ENCODE results near the gene ATG2B.

ATG2B gene

DNA sequence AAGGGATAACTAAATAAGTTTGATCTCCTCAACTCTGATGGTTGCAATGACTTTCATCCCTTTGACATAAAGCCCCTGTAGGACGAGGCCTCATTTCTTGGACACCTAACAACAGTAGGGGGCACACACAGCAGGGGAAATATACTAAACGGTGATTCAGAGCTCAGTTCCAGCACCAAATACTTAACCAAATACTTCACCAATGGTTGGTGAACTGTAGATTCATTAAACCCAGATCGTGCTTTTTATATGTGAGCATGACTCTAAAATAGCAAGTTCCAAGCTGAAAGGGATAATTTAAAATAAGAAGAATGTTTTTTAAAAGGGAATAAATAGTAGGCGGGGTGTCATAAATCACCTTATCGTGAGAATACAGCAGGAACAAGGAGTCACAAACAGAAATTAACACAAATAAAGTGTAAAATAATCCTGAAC lies 53.2 kb downstream of the ATG2B start:
- TF ChIP-seq POLR2A (IDR thresholded peaks at IDR 0.05; ENCODE audit: low read depth, low read length): no peak

DNA sequence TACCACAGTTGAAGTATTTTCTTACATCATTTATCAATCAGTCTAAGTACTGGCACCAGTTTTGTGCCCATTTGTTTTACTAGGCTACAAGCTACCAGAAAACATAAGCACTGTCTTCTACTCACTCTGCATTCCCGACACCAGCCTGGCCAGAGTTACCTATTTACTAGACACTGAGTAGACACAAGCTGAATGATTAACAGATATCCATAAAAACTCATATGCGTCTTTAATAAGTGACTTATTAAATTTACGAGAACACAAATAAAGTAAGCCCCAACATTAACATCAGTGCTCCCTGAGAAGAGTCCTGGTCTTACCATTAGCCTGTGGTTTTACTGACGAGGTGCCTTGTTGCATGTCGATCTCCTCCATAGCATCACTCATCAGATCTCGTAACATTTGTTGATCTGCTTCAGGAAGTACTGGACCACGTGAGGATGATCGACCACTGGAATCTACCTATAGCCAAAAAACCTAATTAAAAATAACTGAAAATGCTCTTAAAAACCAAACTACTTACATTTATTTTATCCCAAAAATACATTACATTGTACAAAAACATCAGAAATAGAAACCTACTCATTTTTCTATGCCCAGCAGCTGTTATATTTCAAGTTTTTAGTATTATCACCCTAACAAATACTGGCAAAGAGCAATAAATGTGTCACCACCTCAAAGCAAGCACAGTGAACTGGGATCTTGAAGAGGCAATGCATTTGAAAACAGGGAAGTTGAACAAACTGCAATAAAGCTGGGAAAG lies 53.8 kb downstream of the ATG2B start:
- FAIRE-seq (no peak), DNase-seq (ENCODE audit: insufficient read length, low spot score) (no peak)
- no peak for TF ChIP-seq POLR2A (IDR thresholded peaks at IDR 0.05; ENCODE audit: low read depth, low read length)

More for the DNA sequence above, 53.2 kb downstream of the ATG2B start:
- no peak for FAIRE-seq
- no peak for DNase-seq (ENCODE audit: insufficient read length, low spot score)

DNA sequence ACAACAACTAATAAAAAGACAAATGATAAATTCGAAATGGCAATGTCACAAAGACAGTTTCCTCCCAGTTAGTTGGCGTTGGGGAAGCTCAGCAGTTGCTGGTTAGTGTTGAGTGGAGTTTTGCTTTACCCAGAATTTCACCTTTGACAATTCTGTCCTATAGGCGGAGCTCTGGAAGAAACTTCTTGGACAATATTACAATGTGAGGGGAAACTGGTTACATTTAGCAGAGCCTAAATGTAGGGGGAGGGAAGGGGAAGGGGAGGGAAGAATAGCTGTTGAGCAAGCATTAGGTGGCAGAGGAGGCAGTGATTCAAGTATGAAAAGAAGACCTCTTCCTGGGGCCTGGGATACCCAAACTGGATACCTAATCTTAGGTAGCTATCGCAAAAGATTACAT lies 55.7 kb downstream of the ATG2B start:
- no peak for TF ChIP-seq POLR2A (IDR thresholded peaks at IDR 0.05; ENCODE audit: low read depth, low read length)
- DNase-seq (ENCODE audit: insufficient read length, low spot score) (no peak), FAIRE-seq (no peak)

DNA sequence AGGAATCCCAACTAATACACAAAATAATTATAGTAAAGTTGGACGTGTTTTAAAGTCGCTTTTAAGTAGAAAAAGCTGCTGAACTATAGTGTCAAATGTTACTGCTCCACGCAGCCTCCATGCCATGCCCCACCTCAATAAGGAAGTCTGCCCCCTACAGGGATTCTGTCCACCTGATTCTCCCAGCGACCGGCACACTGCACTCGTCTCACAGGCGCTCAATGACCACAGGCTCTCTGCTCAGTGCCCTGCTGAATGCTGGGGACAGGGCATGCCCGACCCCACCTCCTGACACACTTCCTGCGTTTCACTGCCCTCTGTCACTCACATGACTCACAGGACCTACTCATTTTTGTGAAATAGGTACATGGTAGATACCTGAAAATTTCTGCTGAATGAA lies 58.2 kb downstream of the ATG2B start:
- DNase-seq (ENCODE audit: insufficient read length, low spot score) (no peak), FAIRE-seq (no peak)
- TF ChIP-seq POLR2A (IDR thresholded peaks at IDR 0.05; ENCODE audit: low read depth, low read length): no peak

DNA sequence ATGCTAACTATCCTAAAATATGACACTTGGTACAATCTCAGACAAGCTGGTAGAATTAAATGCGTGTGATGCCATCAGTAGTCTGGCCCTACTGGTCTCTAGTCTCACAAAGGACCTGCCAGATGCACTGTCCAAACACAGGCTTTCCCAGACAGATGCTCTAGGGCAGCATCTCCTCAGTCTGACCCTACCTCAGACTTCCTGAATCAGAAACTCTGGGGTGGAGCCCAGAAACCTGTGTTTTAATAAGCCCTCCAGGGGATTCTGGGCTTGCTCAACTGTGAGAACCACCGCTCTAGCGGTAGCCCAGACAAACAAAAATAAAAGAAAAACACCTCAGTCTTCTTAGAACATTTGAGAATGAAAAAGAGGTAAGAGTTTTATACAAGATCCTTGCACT lies 59.2 kb downstream of the ATG2B start:
- DNase-seq (ENCODE audit: insufficient read length, low spot score) (no peak), FAIRE-seq (no peak)
- TF ChIP-seq POLR2A (IDR thresholded peaks at IDR 0.05; ENCODE audit: low read depth, low read length): no peak

DNA sequence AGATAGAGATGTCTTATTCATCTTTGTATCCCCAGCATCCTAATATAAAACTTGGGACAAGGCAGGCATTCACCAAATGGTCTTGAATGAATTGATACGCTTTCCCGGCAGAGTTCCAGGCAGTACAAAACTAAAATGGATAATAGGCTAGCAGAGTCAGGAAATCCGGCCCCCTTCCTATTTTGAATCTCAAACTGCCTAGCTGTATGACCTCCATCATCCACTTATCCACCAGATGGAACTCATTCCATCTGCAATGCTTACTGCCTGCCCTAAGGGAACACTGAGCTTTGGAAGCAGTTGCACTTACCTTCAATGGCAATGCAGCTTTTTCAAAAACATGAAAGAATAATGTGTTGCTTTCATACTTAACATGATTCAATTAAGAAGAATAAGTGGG lies 63.7 kb downstream of the ATG2B start:
- no peak for DNase-seq (ENCODE audit: insufficient read length, low spot score)
- no peak for TF ChIP-seq POLR2A (IDR thresholded peaks at IDR 0.05; ENCODE audit: low read depth, low read length)

DNA sequence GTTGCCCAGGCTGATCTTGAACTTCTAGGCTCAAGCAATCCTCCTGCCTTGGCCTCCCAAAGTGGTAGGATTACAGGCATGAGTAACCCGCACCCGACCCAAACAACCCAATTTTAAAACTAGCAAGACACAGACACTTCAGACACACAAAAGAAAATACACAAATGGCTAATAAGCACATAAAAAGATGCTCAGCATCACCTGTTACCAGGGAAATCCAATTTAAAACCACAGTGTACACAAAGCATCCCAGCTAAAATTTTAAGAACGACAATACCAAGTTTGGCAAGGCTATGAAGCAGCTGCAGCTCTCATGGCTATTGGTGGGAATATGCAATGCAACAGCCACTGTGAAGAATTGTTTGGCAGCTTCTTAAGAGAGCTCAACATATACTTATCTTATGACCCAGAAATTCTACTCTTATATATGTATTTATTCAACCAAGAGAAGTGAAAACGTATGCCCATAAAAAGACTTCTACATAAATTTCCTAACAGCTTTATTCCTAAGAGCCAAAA lies 65.1 kb downstream of the ATG2B start:
- DNase-seq (ENCODE audit: insufficient read length, low spot score): no peak
- TF ChIP-seq POLR2A (IDR thresholded peaks at IDR 0.05; ENCODE audit: low read depth, low read length): no peak
- FAIRE-seq: no peak

More for the DNA sequence above, 63.7 kb downstream of the ATG2B start:
- FAIRE-seq: no peak

DNA sequence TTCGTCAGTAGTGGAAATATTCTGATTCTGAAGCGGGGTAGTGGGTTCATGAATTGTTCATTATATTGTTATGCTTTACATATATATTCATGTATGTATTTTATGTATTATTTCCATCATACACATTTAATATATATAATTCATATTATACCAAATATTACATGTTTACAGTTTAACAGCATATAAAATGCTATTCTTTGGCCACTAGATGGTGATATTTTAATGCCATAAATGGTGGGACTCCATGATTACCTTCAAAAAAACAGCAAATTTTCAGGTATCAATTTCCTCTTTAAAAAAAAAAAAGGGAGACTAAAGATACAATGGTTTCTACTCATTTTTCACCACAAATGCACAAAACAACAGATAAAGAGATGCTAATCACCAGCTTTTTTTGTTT lies 66.1 kb downstream of the ATG2B start:
- DNase-seq (ENCODE audit: insufficient read length, low spot score): no peak
- no peak for FAIRE-seq
- TF ChIP-seq POLR2A (IDR thresholded peaks at IDR 0.05; ENCODE audit: low read depth, low read length): no peak

DNA sequence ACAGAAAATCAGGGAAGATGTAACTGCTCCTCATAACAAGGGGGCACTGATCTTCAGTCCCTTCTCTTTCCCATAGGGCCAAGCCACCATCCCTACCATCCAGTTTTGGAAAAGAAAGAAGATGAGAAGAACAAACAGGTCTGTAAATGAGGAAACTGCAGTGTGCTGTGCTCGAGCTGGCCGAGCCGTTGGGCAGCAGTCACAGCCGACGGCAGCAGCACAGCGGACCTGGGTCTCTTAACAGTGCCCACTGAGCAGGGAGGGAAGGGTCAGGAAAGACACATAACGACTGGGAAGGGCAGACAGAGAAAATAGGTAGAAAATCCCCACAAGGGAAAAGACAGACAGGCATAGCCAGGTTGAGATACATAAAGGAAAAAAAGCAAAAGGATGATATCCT lies 68.9 kb downstream of the ATG2B start:
- TF ChIP-seq POLR2A (IDR thresholded peaks at IDR 0.05; ENCODE audit: low read depth, low read length): no peak
- no peak for DNase-seq (ENCODE audit: insufficient read length, low spot score)
- no peak for FAIRE-seq

DNA sequence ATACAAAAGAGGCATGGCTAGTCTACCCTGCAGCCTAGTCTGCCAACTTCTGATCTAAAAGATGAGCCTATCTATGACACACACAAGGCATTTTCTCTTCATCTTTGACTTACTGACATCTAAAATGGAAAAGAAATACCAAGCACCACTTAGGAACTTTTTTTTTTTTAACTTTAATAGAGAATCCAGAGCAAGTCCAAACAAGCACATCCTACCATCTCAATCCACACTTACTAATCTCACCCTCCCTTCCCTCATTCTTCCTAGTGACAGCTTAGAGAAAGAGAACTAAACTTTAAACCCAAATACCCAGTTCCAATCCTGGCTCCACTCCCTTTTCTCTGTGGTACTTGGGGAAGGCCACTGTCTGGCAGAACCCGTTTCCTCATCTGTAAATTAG lies 75.3 kb downstream of the ATG2B start:
- DNase-seq (ENCODE audit: insufficient read length, low spot score) (no peak), FAIRE-seq (no peak)
- TF ChIP-seq POLR2A (IDR thresholded peaks at IDR 0.05; ENCODE audit: low read depth, low read length): no peak

DNA sequence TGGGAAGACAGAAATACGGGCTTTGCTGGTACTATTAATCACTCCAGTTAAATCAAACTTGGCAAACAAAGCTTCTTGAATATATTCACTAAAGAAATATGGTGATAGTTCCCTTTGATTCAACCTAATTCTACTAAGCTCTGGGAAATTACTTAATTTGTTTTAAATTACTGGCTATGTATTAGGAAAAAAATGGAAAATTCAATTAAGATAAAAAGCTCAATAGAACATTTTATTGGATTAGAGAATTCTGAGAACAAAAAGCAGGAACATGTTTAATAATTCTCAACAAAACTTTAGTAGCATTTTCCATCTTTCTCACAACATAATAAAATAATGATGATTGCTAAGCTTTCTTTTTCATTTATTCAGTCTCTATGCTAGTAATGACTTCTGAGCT lies 76.9 kb downstream of the ATG2B start:
- no peak for TF ChIP-seq POLR2A (IDR thresholded peaks at IDR 0.05; ENCODE audit: low read depth, low read length)
- DNase-seq (ENCODE audit: insufficient read length, low spot score) (no peak), FAIRE-seq (no peak)

DNA sequence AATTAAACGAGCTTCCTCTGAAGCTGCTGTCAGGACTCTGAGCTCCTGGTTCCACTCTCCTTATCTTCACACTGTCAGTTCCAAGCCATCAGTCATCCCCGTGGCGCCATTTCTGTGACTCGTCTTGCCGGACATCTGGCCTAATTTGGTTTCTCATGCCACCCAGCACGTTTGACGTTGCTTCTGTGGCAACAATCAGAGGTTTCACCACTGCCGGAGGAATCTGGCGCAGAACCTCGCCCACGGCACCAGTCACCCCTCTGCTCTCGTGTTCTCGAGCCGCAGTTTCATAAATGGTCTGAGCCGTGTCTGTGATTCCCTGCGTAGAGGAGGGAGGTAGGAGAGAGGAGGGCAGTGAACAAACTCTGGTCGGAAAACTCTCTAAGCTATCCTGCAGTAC lies 77.5 kb downstream of the ATG2B start:
- DNase-seq (ENCODE audit: insufficient read length, low spot score): no peak
- no peak for FAIRE-seq
- no peak for TF ChIP-seq POLR2A (IDR thresholded peaks at IDR 0.05; ENCODE audit: low read depth, low read length)

DNA sequence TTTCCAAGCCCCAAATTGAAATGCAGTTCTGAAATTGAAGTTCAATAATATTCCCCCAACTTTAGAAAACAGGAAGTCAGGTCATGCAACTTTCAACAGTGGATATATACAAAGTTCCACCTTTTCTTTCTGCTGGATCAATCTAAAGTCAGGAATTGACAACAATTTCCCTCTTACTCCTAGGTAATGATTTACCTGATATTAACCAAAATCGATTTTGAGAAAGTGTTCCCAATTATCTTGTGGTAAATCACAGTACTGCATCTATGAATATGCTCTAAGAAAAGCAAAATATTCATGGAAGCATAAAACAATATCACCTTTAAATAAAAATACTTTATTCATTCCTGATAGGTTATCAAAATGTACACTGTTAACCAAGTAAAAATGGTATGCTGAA lies 78.7 kb downstream of the ATG2B start:
- TF ChIP-seq POLR2A (IDR thresholded peaks at IDR 0.05; ENCODE audit: low read depth, low read length): no peak
- FAIRE-seq (no peak), DNase-seq (ENCODE audit: insufficient read length, low spot score) (no peak)

DNA sequence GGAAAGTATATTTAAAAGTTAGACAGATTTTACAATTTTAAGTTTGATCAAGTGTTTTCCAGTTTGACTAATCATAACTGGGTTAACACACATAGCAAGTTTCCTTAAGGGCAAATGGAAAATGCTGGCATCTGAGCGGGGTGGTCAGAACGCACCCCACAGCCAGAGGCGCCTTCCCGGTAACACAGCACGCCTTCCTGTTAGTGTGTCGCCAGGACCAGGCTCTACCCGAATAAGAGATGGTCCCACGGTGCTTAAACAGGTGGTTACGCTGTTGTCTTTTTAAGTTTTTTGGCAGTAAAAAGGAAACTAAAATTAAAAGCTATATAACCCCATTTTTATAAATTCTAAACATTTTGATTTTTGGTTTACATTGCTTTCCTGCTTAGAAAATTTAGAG lies 79.1 kb downstream of the ATG2B start:
- DNase-seq (ENCODE audit: insufficient read length, low spot score) (no peak), FAIRE-seq (no peak)
- TF ChIP-seq POLR2A (IDR thresholded peaks at IDR 0.05; ENCODE audit: low read depth, low read length): no peak

DNA sequence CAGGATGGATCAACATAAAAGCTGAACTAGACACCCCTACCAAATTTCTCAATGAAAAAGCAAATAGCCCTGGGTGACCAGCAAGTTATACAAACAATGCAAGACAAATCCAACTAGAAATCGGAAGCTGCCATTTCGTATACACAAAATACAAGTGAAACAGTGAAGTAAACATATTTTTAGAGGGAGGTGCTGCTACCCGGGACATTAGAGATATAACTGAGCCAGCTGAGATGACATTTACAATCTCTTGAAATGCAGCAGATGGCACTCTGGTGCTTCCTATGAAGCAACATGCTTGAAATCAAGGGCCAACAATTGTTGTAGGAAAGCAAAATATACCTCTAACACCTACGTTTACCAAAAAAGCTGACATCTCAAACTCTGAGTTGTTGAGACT lies 81.7 kb downstream of the ATG2B start:
- DNase-seq (ENCODE audit: insufficient read length, low spot score) (no peak), FAIRE-seq (no peak)
- no peak for TF ChIP-seq POLR2A (IDR thresholded peaks at IDR 0.05; ENCODE audit: low read depth, low read length)
